Muscle layer of colon (tissue), 2 donors: ENCODE measurements around the gene CPNE7.

Experiments
- H3K27ac ChIP-seq: one replicate; pipeline ENCODE4 v1.7.0; 2013; ENCODE audit warnings: low read depth, mild to moderate bottlenecking, low read length, moderate library complexity
- H3K27me3 ChIP-seq, 2 donors: one replicate each; pipeline ENCODE4 v1.7.0; 2013; ENCODE audit warnings: low read length in 2 of 2, mild to moderate bottlenecking in 2 of 2; ENCODE audit not compliant: insufficient read depth in 2 of 2, control insufficient read depth in 1 of 2
- H3K36me3 ChIP-seq: one replicate; pipeline ENCODE4 v1.7.0; 2013; ENCODE audit warnings: mild to moderate bottlenecking, low read length; ENCODE audit not compliant: insufficient read depth
- H3K4me1 ChIP-seq: one replicate; pipeline ENCODE4 v1.7.0; 2013; ENCODE audit warnings: mild to moderate bottlenecking, low read length; ENCODE audit not compliant: insufficient read depth
- H3K4me3 ChIP-seq, 2 donors: one replicate each; pipeline ENCODE4 v1.7.0; 2013; ENCODE audit warnings: low read length in 2 of 2, low read depth in 1 of 2, mild to moderate bottlenecking in 1 of 2, moderate library complexity in 1 of 2
- H3K9ac ChIP-seq: one replicate; pipeline ENCODE4 v1.7.0; 2013; ENCODE audit warnings: low read length
- H3K9me3 ChIP-seq: one replicate; pipeline ENCODE4 v1.7.0; 2013; ENCODE audit warnings: mild to moderate bottlenecking, low read length
- donor health status: abdominal sarcoma.
- donor health status: Adenocarcinoma of cecum.

CPNE7 gene

GRCh38 chr16:89541792-89542191 lies 33.8 kb upstream of the CPNE7 start:
- peaks cover 37% of the 10 kb centered on the region for H3K36me3 ChIP-seq
- H3K27me3 ChIP-seq: no peaks in the 10 kb centered on the region
- H3K4me3 ChIP-seq: no peak overlapping the region
- no peak overlapping the region for H3K9ac ChIP-seq
- no peaks in the 10 kb centered on the region for H3K9me3 ChIP-seq
- no peak overlapping the region for H3K27ac ChIP-seq
- no peaks in the 10 kb centered on the region for H3K4me1 ChIP-seq

DNA sequence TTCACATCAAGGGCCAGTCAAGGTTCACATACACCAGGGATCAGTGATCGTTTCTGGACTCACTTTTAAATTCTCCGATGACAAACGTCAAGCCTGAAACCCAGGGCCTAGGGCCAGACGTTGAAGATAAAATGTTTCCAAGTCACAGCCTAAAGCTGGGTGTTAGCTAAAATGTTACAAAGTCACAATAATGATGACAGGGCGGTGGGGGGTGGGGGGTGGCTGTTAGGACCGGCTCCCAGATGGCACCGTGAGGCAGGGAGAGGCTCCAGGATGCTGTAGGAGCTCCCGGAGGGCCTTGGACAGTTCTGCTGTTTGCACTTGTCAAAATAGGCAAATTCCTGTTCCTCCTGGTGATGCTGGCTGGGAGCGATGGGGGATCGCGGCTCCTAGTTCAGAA lies 31.4 kb upstream of the CPNE7 start:
- H3K9ac ChIP-seq: no peak overlapping the region
- H3K9me3 ChIP-seq: no peaks in the 10 kb centered on the region
- no peaks in the 10 kb centered on the region for H3K27me3 ChIP-seq
- no peak overlapping the region for H3K27ac ChIP-seq
- peaks cover 40% of the 10 kb centered on the region for H3K36me3 ChIP-seq
- no peaks in the 10 kb centered on the region for H3K4me1 ChIP-seq
- H3K4me3 ChIP-seq: no peak overlapping the region

GRCh38 chr16:89544713-89545043 lies 30.9 kb upstream of the CPNE7 start:
- Histone ChIP-seq H3K9me3 (no peaks in the 10 kb centered on the region), H3K9ac (no peak overlapping the region), H3K4me3 (no peak overlapping the region), H3K27me3 (no peaks in the 10 kb centered on the region), H3K27ac (no peak overlapping the region), H3K36me3 (peaks cover 40% of the 10 kb centered on the region), H3K4me1 (no peaks in the 10 kb centered on the region)

DNA sequence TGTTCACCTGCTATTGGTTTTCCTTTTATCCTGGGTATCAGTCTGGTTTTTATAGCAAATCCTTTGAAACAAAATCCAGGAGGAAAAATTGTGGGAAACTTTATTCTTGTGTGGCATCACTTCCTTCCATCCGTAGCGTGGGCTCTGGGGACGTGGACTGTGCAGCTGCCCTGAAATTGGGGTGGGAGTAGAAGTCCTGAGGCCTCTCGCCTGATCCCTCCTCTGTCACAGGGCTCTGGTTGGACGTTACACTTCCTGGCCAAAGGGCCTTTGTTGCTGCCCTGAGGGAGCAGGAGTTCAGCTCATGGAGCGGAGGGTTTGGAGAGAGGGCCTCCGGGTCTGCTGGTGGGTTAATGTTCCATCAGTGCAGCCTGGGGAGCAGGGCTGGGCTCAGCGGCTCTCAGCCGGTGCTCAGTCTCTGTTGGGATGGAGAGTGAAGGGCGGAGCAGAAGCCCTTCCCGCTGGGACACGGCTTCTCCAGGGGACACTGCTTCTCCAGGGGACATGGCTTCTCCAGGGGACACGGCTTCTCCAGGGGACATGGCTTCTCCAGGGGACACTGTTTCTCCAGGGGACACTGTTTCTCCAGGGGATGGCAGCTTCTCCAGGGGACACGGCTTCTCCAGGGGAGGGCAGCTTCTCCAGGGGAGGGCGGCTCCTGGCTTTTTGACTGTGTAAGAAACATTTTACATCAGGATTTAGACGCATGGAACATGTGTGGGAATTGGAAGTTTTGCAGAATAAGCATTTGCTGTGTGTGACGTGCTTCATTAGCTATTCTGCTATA lies 30.3 kb upstream of the CPNE7 start:
- Histone ChIP-seq H3K4me1 (no peaks in the 10 kb centered on the region), H3K27ac (no peak overlapping the region), H3K9ac (no peak overlapping the region), H3K27me3 (no peaks in the 10 kb centered on the region), H3K9me3 (no peaks in the 10 kb centered on the region), H3K36me3 (peaks cover 40% of the 10 kb centered on the region), H3K4me3 (no peak overlapping the region)

DNA sequence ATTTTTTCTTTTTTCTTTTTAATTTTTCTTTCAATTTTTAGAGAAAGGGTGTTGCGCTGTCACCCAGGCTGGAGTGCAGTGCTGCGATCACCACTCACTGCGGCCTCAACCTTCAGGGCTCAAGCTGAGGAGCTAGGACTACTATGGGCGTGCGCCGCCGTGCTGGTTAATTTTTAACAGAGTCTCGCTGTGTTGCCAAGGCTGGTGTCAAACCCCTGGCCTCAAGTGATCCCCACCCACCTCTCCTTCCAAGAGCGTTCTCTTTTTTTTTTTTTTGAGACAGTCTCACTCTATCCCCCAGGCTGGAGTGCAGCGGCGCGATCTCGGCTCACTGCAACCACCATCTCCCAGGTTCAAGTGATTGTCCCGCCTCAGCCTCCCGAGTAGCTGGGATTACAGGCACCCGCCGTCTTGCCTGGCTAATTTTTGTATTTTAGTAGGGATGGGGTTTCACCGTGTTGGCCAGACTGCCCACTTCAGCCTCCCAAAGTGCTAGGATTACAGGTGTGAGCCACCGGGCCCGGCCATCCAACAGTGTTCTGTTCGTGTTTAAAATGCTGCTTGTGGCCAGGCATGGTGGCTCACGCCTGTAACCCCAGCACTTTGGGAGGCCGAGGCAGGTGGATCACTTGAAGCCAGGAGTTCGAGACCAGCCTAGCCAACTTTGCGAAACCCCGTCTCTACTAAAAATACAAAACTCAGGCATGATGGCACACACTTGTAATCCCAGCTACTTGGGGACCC lies 29.6 kb upstream of the CPNE7 start:
- H3K4me3 ChIP-seq: no peak overlapping the region
- H3K36me3 ChIP-seq: peaks cover 37% of the 10 kb centered on the region
- no peak overlapping the region for H3K9ac ChIP-seq
- H3K9me3 ChIP-seq: no peaks in the 10 kb centered on the region
- H3K27me3 ChIP-seq: no peaks in the 10 kb centered on the region
- H3K27ac ChIP-seq: no peak overlapping the region
- no peaks in the 10 kb centered on the region for H3K4me1 ChIP-seq

- Histone ChIP-seq H3K4me3 (no peak overlapping the region), H3K36me3 (peaks cover 32% of the 10 kb centered on the region), H3K9ac (no peak overlapping the region), H3K27me3 (no peaks in the 10 kb centered on the region), H3K27ac (no peak overlapping the region), H3K4me1 (no peaks in the 10 kb centered on the region), H3K9me3 (no peaks in the 10 kb centered on the region)
Measured at GRCh38 chr16:89546781-89547180, 28.8 kb upstream of the CPNE7 start.

GRCh38 chr16:89547291-89547690 lies 28.3 kb upstream of the CPNE7 start:
- Histone ChIP-seq H3K27me3 (no peaks in the 10 kb centered on the region), H3K9me3 (no peaks in the 10 kb centered on the region), H3K4me1 (no peaks in the 10 kb centered on the region), H3K27ac (no peak overlapping the region), H3K9ac (no peak overlapping the region), H3K4me3 (no peak overlapping the region), H3K36me3 (peaks cover 37% of the 10 kb centered on the region)

DNA sequence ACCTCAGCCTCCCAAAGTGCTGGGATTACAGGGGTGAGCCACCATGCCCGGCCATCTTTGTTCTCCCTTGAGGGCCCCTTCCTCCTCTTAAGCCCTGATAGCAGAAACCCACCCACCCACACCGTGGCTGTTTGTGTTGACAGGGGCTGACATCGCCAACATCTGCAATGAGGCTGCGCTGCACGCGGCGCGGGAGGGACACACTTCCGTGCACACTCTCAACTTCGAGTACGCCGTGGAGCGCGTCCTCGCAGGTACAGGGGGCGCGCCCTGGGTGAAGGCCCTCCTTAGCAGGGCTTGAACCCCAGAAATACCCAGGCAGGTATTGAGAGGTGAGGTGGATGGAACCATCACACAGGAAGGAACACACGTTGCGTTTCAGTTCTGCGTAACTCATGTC lies 27.7 kb upstream of the CPNE7 start:
- Histone ChIP-seq H3K9me3 (no peaks in the 10 kb centered on the region), H3K9ac (no peak overlapping the region), H3K27ac (no peak overlapping the region), H3K27me3 (no peaks in the 10 kb centered on the region), H3K36me3 (peaks cover 42% of the 10 kb centered on the region), H3K4me3 (no peak overlapping the region), H3K4me1 (no peaks in the 10 kb centered on the region)

DNA sequence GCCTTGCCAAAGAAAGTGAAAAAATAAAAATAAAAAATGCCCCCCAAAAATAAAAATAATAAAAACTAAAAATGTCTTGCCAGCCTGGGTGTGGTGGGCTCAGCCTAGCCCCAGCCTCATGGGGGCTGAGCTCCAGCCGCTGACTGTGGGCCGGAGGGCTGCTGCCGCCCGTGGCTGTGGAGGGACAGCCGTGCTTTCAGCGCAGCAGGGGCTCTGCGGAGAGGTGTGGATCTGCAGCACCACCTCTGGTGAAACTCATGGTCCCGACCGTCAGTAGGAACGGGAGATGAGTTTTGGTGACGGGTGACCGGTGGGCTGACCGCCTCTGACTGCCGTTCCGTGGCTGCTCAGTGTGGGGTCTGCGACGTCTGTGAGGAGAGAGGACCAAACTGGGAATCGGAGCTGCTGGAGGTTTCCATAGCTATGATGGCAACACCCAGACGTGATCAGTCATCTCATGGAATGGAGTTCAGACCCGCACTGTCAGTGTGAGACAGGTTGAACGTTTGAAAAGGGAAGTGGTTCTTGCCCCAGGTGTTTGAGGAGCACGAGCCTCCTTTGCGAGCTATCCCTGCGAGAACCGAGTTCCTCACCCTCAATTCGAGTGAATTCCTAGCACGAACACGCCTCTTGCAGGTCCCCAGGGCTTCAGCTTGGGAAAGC lies 27.1 kb upstream of the CPNE7 start:
- H3K27ac ChIP-seq: no peak overlapping the region
- H3K9ac ChIP-seq: no peak overlapping the region
- H3K27me3 ChIP-seq: no peaks in the 10 kb centered on the region
- no peak overlapping the region for H3K4me3 ChIP-seq
- peaks cover 48% of the 10 kb centered on the region for H3K36me3 ChIP-seq
- H3K4me1 ChIP-seq: no peaks in the 10 kb centered on the region
- H3K9me3 ChIP-seq: no peaks in the 10 kb centered on the region

DNA sequence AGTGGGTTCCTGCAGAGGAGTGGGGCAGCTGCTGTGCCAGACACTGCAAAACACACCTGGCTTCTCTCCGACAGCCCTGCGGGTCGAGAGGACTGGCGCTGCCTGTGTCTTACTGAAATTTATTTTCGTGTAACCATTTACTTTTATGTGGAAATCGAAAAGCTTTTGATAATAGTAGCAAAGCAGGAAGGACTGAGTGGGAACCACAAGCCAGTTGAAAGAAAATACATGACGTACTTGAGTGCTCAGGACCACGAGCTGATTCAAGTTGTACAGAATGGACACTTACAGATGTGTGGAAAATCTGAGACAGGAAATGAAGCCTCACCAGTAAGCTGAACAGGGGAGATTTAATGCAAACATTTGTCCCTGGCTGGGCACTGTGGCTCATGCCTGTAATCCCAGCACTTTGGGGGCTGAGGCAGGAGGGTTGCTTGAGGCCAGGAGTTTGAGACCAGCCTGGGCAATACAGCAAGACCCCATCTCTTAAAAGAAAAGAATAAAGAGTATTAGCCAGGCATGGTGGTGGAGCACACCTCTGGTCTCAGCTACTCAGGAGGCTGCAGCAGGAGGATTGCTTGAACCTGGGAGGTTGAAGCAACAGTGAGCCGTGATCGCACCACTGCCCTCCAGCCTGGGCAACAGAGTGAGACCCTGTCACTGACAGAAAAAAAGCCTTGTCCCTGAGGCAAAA lies 26.4 kb upstream of the CPNE7 start:
- Histone ChIP-seq H3K9ac (no peak overlapping the region), H3K27me3 (no peaks in the 10 kb centered on the region), H3K36me3 (peaks cover 53% of the 10 kb centered on the region), H3K4me3 (no peak overlapping the region), H3K4me1 (no peaks in the 10 kb centered on the region), H3K9me3 (no peaks in the 10 kb centered on the region), H3K27ac (no peak overlapping the region)

- peaks cover 48% of the 10 kb centered on the region for H3K36me3 ChIP-seq
- H3K27me3 ChIP-seq: no peaks in the 10 kb centered on the region
- H3K27ac ChIP-seq: no peak overlapping the region
- no peak overlapping the region for H3K9ac ChIP-seq
- no peaks in the 10 kb centered on the region for H3K4me1 ChIP-seq
- no peak overlapping the region for H3K4me3 ChIP-seq
- H3K9me3 ChIP-seq: no peaks in the 10 kb centered on the region
Measured at GRCh38 chr16:89550421-89551007, 25.0 kb upstream of the CPNE7 start.
